H9 (cell line): Measurements from ENCODE around the gene GNA15. TPM values are rescaled to one million over a fixed set of nuclear protein-coding genes. Genes with fewer than 3 reads are reported as not detected.

ENCODE experiments used
- DNase-seq: peaks from one replicate; pipeline ENCODE4 v3.0.0-alpha.2; 2017
- H2AFZ ChIP-seq: one replicate; pipeline ENCODE4 v1.6.1; 2013; ENCODE audit warnings: mild to moderate bottlenecking, low read length, control low read depth, moderate library complexity
- H2AK5ac ChIP-seq: 2 replicates; pipeline ENCODE4 v1.6.1; 2013; ENCODE audit warnings: low read length, control low read depth, mixed read lengths; ENCODE audit not compliant: insufficient read length
- H2BK120ac ChIP-seq: one replicate; pipeline ENCODE4 v1.6.1; 2013; ENCODE audit warnings: low read depth, mild to moderate bottlenecking, low read length, control low read depth, inconsistent platforms; ENCODE audit not compliant: poor library complexity, severe bottlenecking
- H2BK12ac ChIP-seq: 2 replicates; pipeline ENCODE4 v1.6.1; 2013; ENCODE audit warnings: low read length, control low read depth, mixed read lengths, low read depth; ENCODE audit not compliant: insufficient read length
- H2BK15ac ChIP-seq: 2 replicates; pipeline ENCODE4 v1.6.1; 2013; ENCODE audit warnings: low read depth, low read length, control low read depth
- H2BK20ac ChIP-seq: one replicate; pipeline ENCODE4 v1.6.1; 2013; ENCODE audit warnings: low read depth, mild to moderate bottlenecking, low read length, control low read depth, inconsistent platforms; ENCODE audit not compliant: poor library complexity, severe bottlenecking
- H2BK5ac ChIP-seq: 2 replicates; pipeline ENCODE4 v1.6.1; 2013; ENCODE audit warnings: low read length, control low read depth, mixed read lengths; ENCODE audit not compliant: insufficient read length
- H3K14ac ChIP-seq: 2 replicates; pipeline ENCODE4 v1.6.1; 2013; ENCODE audit warnings: low read length, control low read depth; ENCODE audit not compliant: insufficient read depth
- H3K18ac ChIP-seq: 2 replicates; pipeline ENCODE4 v1.6.1; 2013; ENCODE audit warnings: low read depth, mild to moderate bottlenecking, mixed read lengths, low read length, control low read depth; ENCODE audit not compliant: insufficient read length
- H3K23ac ChIP-seq: 2 replicates; pipeline ENCODE4 v1.6.1; 2013; ENCODE audit warnings: low read length, control low read depth, mixed read lengths, low read depth; ENCODE audit not compliant: insufficient read length
- H3K23me2 ChIP-seq: 2 replicates; pipeline ENCODE4 v1.6.1; 2013; ENCODE audit warnings: low read depth, mild to moderate bottlenecking, mixed read lengths, low read length, control low read depth; ENCODE audit not compliant: insufficient read length, poor library complexity, severe bottlenecking
- H3K27ac ChIP-seq: 2 replicates; pipeline ENCODE4 v1.5.1; 2013; ENCODE audit warnings: low read length, control low read depth, mixed read lengths, low read depth; ENCODE audit not compliant: insufficient read length
- H3K27me3 ChIP-seq: 2 replicates; pipeline ENCODE4 v1.6.1; 2013; ENCODE audit warnings: low read length, control low read depth, inconsistent platforms; ENCODE audit not compliant: insufficient read depth
- H3K4ac ChIP-seq: 2 replicates; pipeline ENCODE4 v1.6.1; 2013; ENCODE audit warnings: low read depth, mild to moderate bottlenecking, control low read depth, inconsistent platforms, low read length, moderate library complexity
- H3K4me1 ChIP-seq: 2 replicates; pipeline ENCODE4 v1.6.1; 2013; ENCODE audit warnings: low read length, control low read depth, inconsistent platforms; ENCODE audit not compliant: insufficient read depth
- H3K4me2 ChIP-seq: 2 replicates; pipeline ENCODE4 v1.6.1; 2013; ENCODE audit warnings: low read length, control low read depth, mixed read lengths; ENCODE audit not compliant: insufficient read length, insufficient read depth
- H3K56ac ChIP-seq: 2 replicates; pipeline ENCODE4 v1.6.1; 2013; ENCODE audit warnings: low read depth, mild to moderate bottlenecking, mixed read lengths, low read length, control low read depth; ENCODE audit not compliant: insufficient read length
- H3K79me1 ChIP-seq: 2 replicates; pipeline ENCODE4 v1.6.1; 2013; ENCODE audit warnings: low read depth, mild to moderate bottlenecking, moderate library complexity, low read length, control low read depth, inconsistent platforms; ENCODE audit not compliant: insufficient read depth, poor library complexity, severe bottlenecking
- H3K79me2 ChIP-seq: 2 replicates; pipeline ENCODE4 v1.6.1; 2013; ENCODE audit warnings: low read length, control low read depth, inconsistent platforms; ENCODE audit not compliant: insufficient read depth
- H3K9ac ChIP-seq: 2 replicates; pipeline ENCODE4 v1.6.1; 2013; ENCODE audit warnings: low read length, control low read depth, mixed read lengths; ENCODE audit not compliant: insufficient read length; ENCODE audit errors: extremely low read depth
- H3K9me3 ChIP-seq: one replicate; pipeline ENCODE4 v1.6.1; 2013; ENCODE audit warnings: low read depth, low read length, inconsistent platforms; ENCODE audit not compliant: control insufficient read depth
- H3T11ph ChIP-seq: one replicate; pipeline ENCODE4 v1.6.1; 2013; ENCODE audit warnings: mild to moderate bottlenecking, low read length, control low read depth, inconsistent platforms
- H4K20me1 ChIP-seq: one replicate; pipeline ENCODE4 v1.6.1; 2013; ENCODE audit not compliant: control insufficient read depth, insufficient read length, insufficient read depth
- H4K5ac ChIP-seq: 2 replicates; pipeline ENCODE4 v1.6.1; 2013; ENCODE audit warnings: low read depth, mild to moderate bottlenecking, mixed read lengths, low read length, control low read depth; ENCODE audit not compliant: insufficient read length
- H4K8ac ChIP-seq: replicated peaks from 2 replicates; pipeline ENCODE4 v1.6.1; 2013; ENCODE audit warnings: low read length, control low read depth, mixed read lengths, low read depth; ENCODE audit not compliant: insufficient read length
- H4K91ac ChIP-seq: 2 replicates; pipeline ENCODE4 v1.6.1; 2013; ENCODE audit warnings: low read depth, mild to moderate bottlenecking, moderate library complexity, mixed read lengths, low read length, control low read depth; ENCODE audit not compliant: insufficient read length
- H3K27ac Mint-ChIP-seq, 3 experiments: 2 replicates in 2 of 3; 3 replicates in 1 of 3; pipeline ENCODE4 v1.8.0; 2020 to 2021; ENCODE audit warnings: mixed read lengths in 3 of 3, mild to moderate bottlenecking in 1 of 3, moderate library complexity in 1 of 3
- H3K27me3 Mint-ChIP-seq: 2 replicates; pipeline ENCODE4 v1.8.0; 2021; ENCODE audit warnings: low read depth, mild to moderate bottlenecking, moderate library complexity, mixed read lengths
- H3K36me3 Mint-ChIP-seq, 3 experiments: 2 replicates in 2 of 3; 3 replicates in 1 of 3; pipeline ENCODE4 v1.8.0; 2020 to 2021; ENCODE audit warnings: low read depth in 3 of 3, mixed read lengths in 3 of 3; ENCODE audit not compliant: insufficient read depth in 1 of 3
- H3K4me1 Mint-ChIP-seq, 2 experiments: 2 replicates each; pipeline ENCODE4 v1.8.0; 2020; ENCODE audit warnings: mixed read lengths in 2 of 2
- H3K4me3 Mint-ChIP-seq, 2 experiments: 2 replicates in 1 of 2; 3 replicates in 1 of 2; pipeline ENCODE4 v1.8.0; 2020 to 2021; ENCODE audit warnings: mild to moderate bottlenecking in 2 of 2, mixed read lengths in 2 of 2, moderate library complexity in 1 of 2
- H3K9me3 Mint-ChIP-seq, 2 experiments: 2 replicates in 1 of 2; 3 replicates in 1 of 2; pipeline ENCODE4 v1.8.0; 2020; ENCODE audit warnings: mild to moderate bottlenecking in 2 of 2, mixed read lengths in 2 of 2, moderate library complexity in 1 of 2
- CTCF ChIP-seq: fragments of 200-600 bp; sonication (generic); conservative IDR thresholded peaks from 3 replicates; pipeline ENCODE4 v1.8.0; 2021; ENCODE audit warnings: antibody characterized with exemption, mild to moderate bottlenecking
- WGBS: extraction: QIAGEN DNeasy Blood & Tissue Kit; methylation state at CpG from one replicate; pipeline ENCODE4 v1.1.7; 2013; ENCODE audit warnings: missing lambda C conversion rate, low lambda C conversion rate, mixed read lengths; ENCODE audit not compliant: insufficient read length; ENCODE audit errors: extremely low coverage; 5-methylcytosine and 5-hydroxymethylcytosine counted together
- total RNA-seq: library from RNA; stranded (reverse); gene quantifications from 2 replicates; pipeline ENCODE4 v1.2.1, GENCODE V29; 2021

The GNA15 gene
- total RNA-seq, 1 experiment from 2014 or later, result not detected

GRCh38 chr19:3160219-3160618 lies 24.4 kb downstream of the GNA15 start:
- Mint-ChIP-seq H3K27me3 (peaks cover 45% of the 10 kb centered on the region), H3K27ac (peak overlapping the region in 1 of 3 experiments; percentile 10; a peak in 1 of 7 replicates), H3K36me3 (peaks cover 0 to 3% (median 0%) of the 10 kb centered on the region in 3 experiments; a peak in 3 of 7 replicates), H3K4me1 (peaks cover 6 to 9% of the 10 kb centered on the region in 2 experiments), H3K4me3 (no peak overlapping the region), H3K9me3 (peaks cover 3 to 11% of the 10 kb centered on the region in 2 experiments; a peak in 4 of 5 replicates)
- Histone ChIP-seq H3K27ac (no peak overlapping the region), H4K91ac (no peak overlapping the region), H2BK15ac (no peak overlapping the region), H2BK120ac (no peak overlapping the region), H3K9me3 (no peaks in the 10 kb centered on the region), H3K4me2 (no peak overlapping the region), H2BK5ac (no peak overlapping the region), H3K79me1 (no peaks in the 10 kb centered on the region), H2BK12ac (no peak overlapping the region), H2AFZ (no peak overlapping the region), H3K23ac (no peak overlapping the region), H3K18ac (no peak overlapping the region), H3K79me2 (no peaks in the 10 kb centered on the region), H3K4me1 (no peaks in the 10 kb centered on the region), H3K56ac (no peak overlapping the region), H3K4ac (no peak overlapping the region), H3K14ac (no peak overlapping the region), H3T11ph (no peak overlapping the region), H2BK20ac (no peak overlapping the region), H3K27me3 (no peaks in the 10 kb centered on the region), H2AK5ac (no peak overlapping the region), H4K5ac (no peak overlapping the region), H4K20me1 (no peaks in the 10 kb centered on the region), H4K8ac (no peak overlapping the region), H3K9ac (no peak overlapping the region), H3K23me2 (no peaks in the 10 kb centered on the region)
- TF ChIP-seq CTCF, result no peak
- no peak for DNase-seq
- WGBS, result no CpG with 5 or more reads among the region's 3 CpGs
